SK-N-MC (cell line): ENCODE data around the gene ALX4.

Experiments
- DNase-seq: peaks from one replicate; pipeline ENCODE4 v3.0.0-alpha.2; 2011; ENCODE audit warnings: low read depth, low spot score
- H3K27ac ChIP-seq: fragments of 200-600 bp; sonication (generic); 2 replicates; pipeline ENCODE4 v1.5.1; 2016; ENCODE audit warnings: mixed run types
- H3K36me3 ChIP-seq: fragments of 200-600 bp; sonication (generic); 2 replicates; pipeline ENCODE4 v1.6.1; 2017; ENCODE audit warnings: antibody characterized with exemption, low read length, mixed read lengths; ENCODE audit not compliant: insufficient read depth
- H3K4me3 ChIP-seq: fragments of 200-600 bp; sonication (generic); 2 replicates; pipeline ENCODE4 v1.5.1; 2016
- H3K9ac ChIP-seq: fragments of 200-600 bp; sonication (generic); 2 replicates; pipeline ENCODE4 v1.8.0; 2017; ENCODE audit warnings: mixed run types, mixed read lengths; ENCODE audit not compliant: insufficient read length
- H3K9me3 ChIP-seq: fragments of 200-600 bp; sonication (generic); 2 replicates; pipeline ENCODE4 v1.6.1; 2017; ENCODE audit warnings: low read depth, mild to moderate bottlenecking, antibody characterized with exemption, low read length, moderate library complexity, mixed read lengths
- EZH2 ChIP-seq: fragments of 200-600 bp; sonication (generic); IDR thresholded peaks from one replicate; pipeline ENCODE4 v1.6.1; 2017; ENCODE audit warnings: antibody characterized with exemption
- FOXP2 ChIP-seq: optimal IDR thresholded peaks from 2 replicates; pipeline ENCODE3; 2011; ENCODE audit warnings: mild to moderate bottlenecking, moderate library complexity; ENCODE audit not compliant: insufficient read depth; ENCODE audit errors: extremely low read length, control extremely low read depth
- POLR2AphosphoS5 ChIP-seq: IDR thresholded peaks from 2 replicates; pipeline ENCODE4 v1.6.1; 2012; ENCODE audit warnings: mild to moderate bottlenecking, low read depth, low read length, borderline replicate concordance

Gene ALX4

GRCh38 chr11:44348721-44349120 is 38.8 kb upstream of the ALX4 start:
- DNase-seq = no peak
- TF ChIP-seq FOXP2 (no peak), EZH2 (no peak), POLR2AphosphoS5 (no peak)
- Histone ChIP-seq H3K36me3 (no peaks in the 10 kb centered on the region), H3K9ac (no peak overlapping the region), H3K4me3 (no peak overlapping the region), H3K27ac (no peak overlapping the region), H3K9me3 (no peaks in the 10 kb centered on the region; the same call in 1 of the 2 replicates)

- no peak for DNase-seq
- H3K36me3 ChIP-seq = no peaks in the 10 kb centered on the region
- TF ChIP-seq FOXP2 (no peak), POLR2AphosphoS5 (no peak), EZH2 (no peak)
- no peak overlapping the region for H3K27ac ChIP-seq
- H3K9me3 ChIP-seq = no peaks in the 10 kb centered on the region; the same call in 1 of the 2 replicates
- no peak overlapping the region for H3K4me3 ChIP-seq
- no peak overlapping the region for H3K9ac ChIP-seq
Measured at GRCh38 chr11:44348114-44348513, 38.2 kb upstream of the ALX4 start.

DNA sequence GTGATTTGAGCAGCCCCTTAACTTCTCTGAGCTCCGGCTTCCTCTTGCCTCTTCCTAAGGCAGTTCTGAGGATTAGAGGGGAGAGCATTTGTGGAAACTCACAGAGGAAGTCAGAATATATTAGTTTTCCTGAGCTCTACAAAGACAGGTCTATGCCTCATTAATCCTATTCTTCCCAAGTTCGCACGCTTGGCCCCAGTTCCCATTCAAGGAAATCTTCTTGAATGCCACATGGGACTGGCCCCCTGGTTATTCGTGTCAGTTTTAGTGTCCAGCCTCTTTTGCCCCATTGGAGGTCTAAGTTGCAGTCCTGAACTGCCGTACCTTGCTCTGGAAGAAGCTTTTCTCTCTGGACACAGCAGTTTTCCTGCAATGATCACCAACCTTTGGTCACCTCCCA is 37.6 kb upstream of the ALX4 start:
- H3K27ac ChIP-seq = no peak overlapping the region
- H3K36me3 ChIP-seq = no peaks in the 10 kb centered on the region
- no peaks in the 10 kb centered on the region; the same call in 1 of the 2 replicates for H3K9me3 ChIP-seq
- TF ChIP-seq FOXP2 (no peak), EZH2 (no peak)
- no peak overlapping the region for H3K9ac ChIP-seq
- no peak for DNase-seq
- H3K4me3 ChIP-seq = no peak overlapping the region

DNA sequence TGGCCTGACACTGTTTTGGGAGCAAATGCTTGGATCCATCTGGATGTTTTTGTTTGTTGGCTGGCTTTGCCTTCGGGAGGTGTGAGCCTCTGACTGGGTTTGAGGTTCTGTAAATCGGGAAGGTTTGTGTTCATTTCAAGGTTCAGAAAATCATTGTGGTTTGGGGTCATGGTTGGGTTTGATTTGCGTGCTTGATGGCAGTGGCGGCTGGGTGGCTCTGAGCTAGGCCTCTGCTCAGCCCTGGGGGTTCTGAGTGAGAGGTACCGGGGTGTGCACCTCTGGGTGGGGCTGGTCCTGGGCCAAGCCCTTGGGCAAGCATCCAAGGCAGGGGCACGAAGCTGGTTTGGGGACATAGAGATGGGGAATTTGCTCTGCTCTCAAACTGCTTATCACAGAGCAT is 37.0 kb upstream of the ALX4 start:
- Histone ChIP-seq H3K27ac (no peak overlapping the region), H3K4me3 (no peak overlapping the region), H3K9ac (no peak overlapping the region), H3K9me3 (no peaks in the 10 kb centered on the region), H3K36me3 (no peaks in the 10 kb centered on the region)
- DNase-seq = no peak
- no peak for TF ChIP-seq FOXP2
- TF ChIP-seq POLR2AphosphoS5 = no peak
- TF ChIP-seq EZH2 = no peak

DNA sequence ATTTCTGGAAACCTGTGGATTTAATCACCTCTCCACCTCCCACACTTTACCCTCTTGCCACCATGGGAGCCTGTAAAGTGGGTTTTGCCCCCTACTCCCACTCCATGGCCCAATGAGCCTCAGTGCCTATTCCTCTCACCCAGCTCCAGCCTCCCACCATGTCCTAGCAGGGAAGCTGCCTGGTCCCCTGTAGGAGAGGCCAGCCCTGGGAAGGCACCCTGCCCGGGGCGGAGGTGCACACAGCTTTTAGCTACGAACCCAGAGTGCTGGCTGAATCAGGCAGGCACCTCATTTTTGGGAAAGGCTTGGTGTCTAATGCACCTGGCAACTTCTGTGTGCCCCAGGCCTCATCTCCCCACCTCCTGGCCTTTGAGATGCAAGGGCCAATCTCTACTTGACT is 35.8 kb upstream of the ALX4 start:
- Histone ChIP-seq H3K4me3 (no peak overlapping the region), H3K36me3 (no peaks in the 10 kb centered on the region), H3K9ac (no peak overlapping the region), H3K9me3 (no peaks in the 10 kb centered on the region), H3K27ac (no peak overlapping the region)
- TF ChIP-seq POLR2AphosphoS5 (no peak), FOXP2 (no peak), EZH2 (no peak)
- no peak for DNase-seq

DNA sequence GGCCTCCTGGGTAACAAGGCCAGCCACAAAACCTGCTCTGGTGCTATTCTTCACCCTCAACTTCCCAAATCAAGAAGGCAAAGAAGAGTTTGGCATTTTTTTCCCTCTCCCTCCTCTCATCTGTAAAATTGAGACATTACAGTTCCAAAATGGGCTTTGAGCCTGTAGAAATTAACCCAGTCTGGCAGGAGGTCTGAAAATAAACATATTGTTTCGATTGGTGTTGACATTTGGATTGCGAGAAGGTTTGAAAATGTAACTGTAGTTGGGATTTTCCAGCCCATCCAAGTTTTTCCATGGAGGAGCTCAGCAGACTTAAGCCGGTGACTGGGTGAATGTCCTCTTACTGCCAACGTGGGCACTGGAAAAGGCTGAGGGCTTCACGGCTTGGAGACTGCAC is 35.0 kb upstream of the ALX4 start:
- Histone ChIP-seq H3K36me3 (no peaks in the 10 kb centered on the region), H3K4me3 (no peak overlapping the region), H3K27ac (no peak overlapping the region), H3K9me3 (no peaks in the 10 kb centered on the region), H3K9ac (no peak overlapping the region)
- TF ChIP-seq POLR2AphosphoS5 (no peak), FOXP2 (no peak), EZH2 (no peak)
- DNase-seq = no peak

DNA sequence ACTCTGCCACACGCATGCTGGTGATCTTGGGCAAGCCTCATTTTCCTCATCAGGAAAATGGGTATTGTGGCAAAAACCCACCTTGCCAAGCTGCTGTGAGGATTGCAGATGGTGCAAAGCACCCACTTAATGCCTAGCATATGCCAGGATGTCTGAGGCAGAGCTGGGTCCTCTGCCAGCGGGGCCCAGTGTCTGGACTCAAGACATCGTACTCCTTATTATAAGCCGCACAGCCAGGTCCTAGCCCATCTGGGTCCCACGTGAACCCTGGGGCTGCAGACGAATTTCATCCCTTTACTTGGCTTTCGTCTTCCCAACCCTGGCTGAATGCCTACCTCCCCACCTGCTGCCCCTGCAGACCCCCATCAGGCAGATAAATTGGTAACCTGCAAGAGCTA is 34.5 kb upstream of the ALX4 start:
- Histone ChIP-seq H3K4me3 (no peak overlapping the region), H3K9ac (no peak overlapping the region), H3K36me3 (no peaks in the 10 kb centered on the region), H3K27ac (no peak overlapping the region), H3K9me3 (no peaks in the 10 kb centered on the region)
- DNase-seq = no peak
- TF ChIP-seq POLR2AphosphoS5 (no peak), FOXP2 (no peak), EZH2 (no peak)

DNA sequence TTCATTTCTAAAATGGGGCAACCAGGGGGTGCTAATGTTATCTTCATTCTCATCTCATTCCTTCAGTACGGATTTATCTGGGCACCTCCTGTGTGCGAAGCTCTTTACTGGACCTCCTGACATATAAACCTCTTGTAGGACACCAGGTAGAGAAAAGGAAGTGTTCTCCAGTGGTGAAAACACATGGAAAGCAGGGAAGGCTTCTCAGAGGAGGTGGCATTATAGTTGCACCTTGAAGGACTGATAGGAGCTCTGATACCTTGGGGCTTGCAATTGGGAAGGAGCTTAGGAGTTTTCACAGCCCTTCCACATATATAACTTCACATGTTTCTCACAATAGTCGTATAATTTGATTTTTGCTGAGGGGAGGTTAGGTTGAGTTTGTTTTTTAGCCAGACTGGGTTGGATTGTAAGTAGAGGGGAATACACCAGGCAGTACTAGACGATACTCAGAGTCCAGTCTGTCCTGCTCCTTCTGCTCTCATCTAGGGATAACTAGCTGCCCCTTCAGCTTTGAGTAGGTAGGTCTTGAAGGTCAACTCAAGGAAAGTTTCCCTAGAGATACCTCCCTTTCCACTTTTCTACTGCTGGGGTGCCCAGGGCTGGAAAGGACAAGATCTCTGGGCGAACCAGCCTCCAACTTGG is 34.0 kb upstream of the ALX4 start:
- Histone ChIP-seq H3K4me3 (no peak overlapping the region), H3K36me3 (no peaks in the 10 kb centered on the region), H3K9ac (no peak overlapping the region), H3K9me3 (no peaks in the 10 kb centered on the region), H3K27ac (no peak overlapping the region)
- DNase-seq = no peak
- no peak for TF ChIP-seq FOXP2
- TF ChIP-seq EZH2 = no peak

GRCh38 chr11:44342616-44343015 is 32.7 kb upstream of the ALX4 start:
- no peak for TF ChIP-seq EZH2
- no peak for TF ChIP-seq POLR2AphosphoS5
- TF ChIP-seq FOXP2 = no peak
- H3K9me3 ChIP-seq = no peaks in the 10 kb centered on the region
- H3K4me3 ChIP-seq = no peak overlapping the region
- DNase-seq = no peak
- no peak overlapping the region for H3K9ac ChIP-seq
- no peaks in the 10 kb centered on the region for H3K36me3 ChIP-seq
- no peak overlapping the region for H3K27ac ChIP-seq
